ENCODE measurements around the gene TASOR2.

TASOR2 gene

GRCh38 chr10:5720182-5720581 lies 35.5 kb downstream of the TASOR2 start:
- TF ChIP-seq, protein P1, sequence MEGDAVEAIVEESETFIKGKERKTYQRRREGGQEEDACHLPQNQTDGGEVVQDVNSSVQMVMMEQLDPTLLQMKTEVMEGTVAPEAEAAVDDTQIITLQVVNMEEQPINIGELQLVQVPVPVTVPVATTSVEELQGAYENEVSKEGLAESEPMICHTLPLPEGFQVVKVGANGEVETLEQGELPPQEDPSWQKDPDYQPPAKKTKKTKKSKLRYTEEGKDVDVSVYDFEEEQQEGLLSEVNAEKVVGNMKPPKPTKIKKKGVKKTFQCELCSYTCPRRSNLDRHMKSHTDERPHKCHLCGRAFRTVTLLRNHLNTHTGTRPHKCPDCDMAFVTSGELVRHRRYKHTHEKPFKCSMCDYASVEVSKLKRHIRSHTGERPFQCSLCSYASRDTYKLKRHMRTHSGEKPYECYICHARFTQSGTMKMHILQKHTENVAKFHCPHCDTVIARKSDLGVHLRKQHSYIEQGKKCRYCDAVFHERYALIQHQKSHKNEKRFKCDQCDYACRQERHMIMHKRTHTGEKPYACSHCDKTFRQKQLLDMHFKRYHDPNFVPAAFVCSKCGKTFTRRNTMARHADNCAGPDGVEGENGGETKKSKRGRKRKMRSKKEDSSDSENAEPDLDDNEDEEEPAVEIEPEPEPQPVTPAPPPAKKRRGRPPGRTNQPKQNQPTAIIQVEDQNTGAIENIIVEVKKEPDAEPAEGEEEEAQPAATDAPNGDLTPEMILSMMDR (IDR thresholded peaks at IDR 0.05; ENCODE audit: borderline replicate concordance, insufficient read depth, low read depth, low read length) = no peak
- no peak overlapping the region for H3K4me3 ChIP-seq (ENCODE audit: low read depth, low read length)

GRCh38 chr10:5723692-5724091 lies 39.1 kb downstream of the TASOR2 start:
- H3K4me3 ChIP-seq (ENCODE audit: low read depth, low read length) = no peak overlapping the region
- TF ChIP-seq, protein P1 (IDR thresholded peaks at IDR 0.05; ENCODE audit: borderline replicate concordance, insufficient read depth, low read depth, low read length) = no peak

DNA sequence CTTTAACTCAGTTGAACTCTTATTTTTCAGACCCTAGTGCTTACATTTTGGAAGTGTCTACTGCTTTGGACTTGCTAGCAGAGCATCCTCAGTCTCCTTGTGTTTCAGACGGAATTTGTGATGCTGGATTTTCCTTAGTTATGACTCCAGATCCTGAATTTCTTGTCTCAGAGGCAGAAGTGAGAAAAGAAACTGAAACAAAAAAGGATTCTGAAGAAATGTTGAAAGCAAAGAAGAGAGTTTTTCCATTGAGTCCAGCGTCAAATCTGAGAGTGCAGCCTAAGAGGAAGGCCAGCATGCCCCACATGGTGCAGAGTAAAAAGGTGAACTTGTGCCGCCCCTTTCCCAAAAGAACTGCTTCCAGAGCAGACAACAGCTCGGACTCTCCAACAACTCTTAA lies 46.1 kb downstream of the TASOR2 start:
- H3K4me3 ChIP-seq (ENCODE audit: low read depth, low read length) = no peak overlapping the region

DNA sequence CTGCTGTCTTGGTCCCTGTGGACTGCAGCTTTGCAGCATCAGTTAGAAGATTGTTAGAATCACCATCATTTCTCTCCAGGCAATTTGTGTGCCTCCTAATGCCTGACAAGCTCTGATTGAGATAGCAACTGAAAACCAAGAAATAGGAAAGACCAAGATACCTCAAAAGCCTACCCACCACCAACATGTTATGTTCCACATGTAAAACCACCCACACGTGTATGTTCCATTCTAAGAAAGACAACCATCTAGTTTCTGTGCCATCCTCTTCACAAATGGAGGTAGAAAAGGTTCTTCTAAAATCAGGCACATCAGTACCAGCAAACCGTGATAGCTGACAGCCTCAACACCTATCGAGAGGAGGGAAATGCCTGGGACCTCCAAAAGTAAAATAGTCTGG lies 46.9 kb downstream of the TASOR2 start:
- TF ChIP-seq, protein P1 (IDR thresholded peaks at IDR 0.05; ENCODE audit: borderline replicate concordance, insufficient read depth, low read depth, low read length) = no peak
- H3K4me3 ChIP-seq (ENCODE audit: low read depth, low read length) = no peak overlapping the region

More for the DNA sequence above, 46.1 kb downstream of the TASOR2 start:
- TF ChIP-seq, protein P1 (IDR thresholded peaks at IDR 0.05; ENCODE audit: borderline replicate concordance, insufficient read depth, low read depth, low read length) = no peak

DNA sequence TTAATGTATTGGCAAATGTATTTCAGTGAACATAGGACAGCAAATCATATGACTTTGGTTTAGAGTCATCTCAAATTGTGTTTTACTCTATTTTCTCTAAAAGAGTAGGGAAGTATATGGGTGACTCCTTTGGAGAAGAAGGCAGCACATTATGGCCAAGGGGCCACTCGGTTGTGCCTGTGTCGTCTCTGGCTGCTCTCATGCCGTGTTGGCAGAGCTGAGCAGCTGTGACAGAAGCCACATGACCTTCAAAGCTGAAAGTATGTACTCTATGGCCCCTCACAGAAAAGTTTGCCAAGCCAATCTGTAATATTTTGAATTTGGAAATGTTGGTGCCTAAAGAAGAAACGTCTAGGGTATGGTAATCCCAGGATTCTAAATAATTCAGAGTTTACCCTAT lies 47.5 kb downstream of the TASOR2 start:
- TF ChIP-seq, protein P1 (IDR thresholded peaks at IDR 0.05; ENCODE audit: borderline replicate concordance, insufficient read depth, low read depth, low read length) = no peak
- no peak overlapping the region for H3K4me3 ChIP-seq (ENCODE audit: low read depth, low read length)
